HepG2 (cell line): ENCODE results near the gene CCDC97. TPM values are rescaled to one million over a fixed set of nuclear protein-coding genes. Genes with fewer than 3 reads are reported as not detected.
A peak's percentile ranks its signal among the peaks of the same experiment; 100 is the strongest.

ENCODE experiments used
- ATF7-NPFF ChIP-seq: sonication (generic); formaldehyde crosslinking; IDR thresholded peaks from 2 replicates; pipeline ENCODE4 v1.8.1; 2023; ENCODE audit warnings: mild to moderate bottlenecking, low read depth, missing genetic modification reagents, moderate library complexity
- CHD2 ChIP-seq: IDR thresholded peaks from 2 replicates; pipeline ENCODE4 v1.6.1; 2011; ENCODE audit warnings: low read depth, low read length, improper control_type of control experiment
- GFI1 ChIP-seq: sonication (generic); formaldehyde crosslinking; IDR thresholded peaks from 2 replicates; pipeline ENCODE4 v1.5.0; 2020; ENCODE audit warnings: missing genetic modification reagents, mild to moderate bottlenecking, borderline replicate concordance
- GTF2F1 ChIP-seq: fragments of 150-350 bp; IDR thresholded peaks from 2 replicates; pipeline ENCODE4 v1.6.1; 2014; ENCODE audit warnings: low read length
- IRX3 ChIP-seq: sonication (generic); formaldehyde crosslinking; IDR thresholded peaks from 2 replicates; pipeline ENCODE4 v1.8.1; 2023; ENCODE audit warnings: mild to moderate bottlenecking, low read depth, missing genetic modification reagents, borderline replicate concordance
- ISX ChIP-seq: sonication (generic); formaldehyde crosslinking; conservative IDR thresholded peaks from 2 replicates; pipeline ENCODE4 v1.5.0; 2020; ENCODE audit warnings: missing genetic modification reagents
- KLF6 ChIP-seq: IDR thresholded peaks from 2 replicates; pipeline ENCODE4 v1.8.0; 2016; ENCODE audit warnings: missing biosample characterization, missing genetic modification reagents
- MAZ ChIP-seq, 2 experiments: sonication (generic) in 1 of 2; formaldehyde crosslinking in 1 of 2; IDR thresholded peaks; 2 replicates each; pipeline versions ENCODE4 v1.5.0 to v1.6.1; 2012 to 2020; ENCODE audit warnings: low read depth in 2 of 2, mild to moderate bottlenecking in 2 of 2, borderline replicate concordance in 1 of 2, improper control_type of control experiment in 1 of 2, low read length in 1 of 2, missing genetic modification reagents in 1 of 2, moderate library complexity in 1 of 2
- PHF21A ChIP-seq: sonication (generic); formaldehyde crosslinking; IDR thresholded peaks from 2 replicates; pipeline ENCODE4 v1.5.0; 2020; ENCODE audit warnings: mild to moderate bottlenecking, missing genetic modification reagents
- SMAD1 ChIP-seq: sonication (generic); formaldehyde crosslinking; IDR thresholded peaks from 2 replicates; pipeline ENCODE4 v1.4.0; 2020; ENCODE audit warnings: missing genetic modification reagents, low read depth, mild to moderate bottlenecking, borderline replicate concordance
- SPEN ChIP-seq: sonication (generic); formaldehyde crosslinking; IDR thresholded peaks from 2 replicates; pipeline ENCODE4 v1.5.1; 2020; ENCODE audit warnings: low read depth, mild to moderate bottlenecking, missing genetic modification reagents
- ZNF446 ChIP-seq: sonication (generic); formaldehyde crosslinking; IDR thresholded peaks from 2 replicates; pipeline ENCODE4 v1.5.0; 2020; ENCODE audit warnings: mild to moderate bottlenecking, missing genetic modification reagents
- ZNF558 ChIP-seq: sonication (generic); formaldehyde crosslinking; IDR thresholded peaks from 2 replicates; pipeline ENCODE4 v1.9.0; 2022; ENCODE audit warnings: mild to moderate bottlenecking, missing genetic modification reagents, borderline replicate concordance
- ZNF670 ChIP-seq: sonication (generic); formaldehyde crosslinking; IDR thresholded peaks from 2 replicates; pipeline ENCODE4 v1.8.0; 2022; ENCODE audit warnings: mild to moderate bottlenecking, missing genetic modification reagents, borderline replicate concordance
- ZNF749 ChIP-seq: sonication (generic); formaldehyde crosslinking; IDR thresholded peaks from 2 replicates; pipeline ENCODE4 v1.8.0; 2022; ENCODE audit warnings: mild to moderate bottlenecking, missing genetic modification reagents, moderate library complexity, borderline replicate concordance
- ZNF790 ChIP-seq: sonication (generic); formaldehyde crosslinking; IDR thresholded peaks from 2 replicates; pipeline ENCODE4 v1.8.0; 2022; ENCODE audit warnings: missing genetic modification reagents, mild to moderate bottlenecking, borderline replicate concordance
- polyA plus RNA-seq, 8 experiments: library from polyadenylated mRNA; depleted of rRNA in 3 of 8; stranded (reverse) in 7 of 8; unstranded in 1 of 8; fragments of >200 nt; fragmentation: Illumina TruSeq in 4 of 8; extraction: Trizol in 4 of 8; gene quantifications; 2 replicates each; pipeline versions ENCODE4 v1.2.1 to v1.2.3, GENCODE V29; 2011 to 2016; ENCODE audit warnings: low read depth in 4 of 8, missing spikeins in 1 of 8, mixed read lengths in 1 of 8; ENCODE audit not compliant: insufficient read depth in 1 of 8
- total RNA-seq, 5 experiments: library from RNA; depleted of rRNA; stranded (reverse); fragments of >200 nt; fragmentation: Illumina TruSeq; extraction: Trizol; gene quantifications; 2 replicates each; pipeline ENCODE4 v1.2.3, GENCODE V29; 2016; ENCODE audit warnings: low read depth in 1 of 5
- TF ChIP-seq, protein P1 (sequence below): sonication (generic); formaldehyde crosslinking; IDR thresholded peaks from 2 replicates; pipeline ENCODE4 v1.4.0; 2020; ENCODE audit warnings: missing genetic modification reagents, borderline replicate concordance
- TF ChIP-seq, protein P2 (sequence below): sonication (generic); formaldehyde crosslinking; IDR thresholded peaks from 2 replicates; pipeline ENCODE4 v1.8.0; 2022; ENCODE audit warnings: mild to moderate bottlenecking, missing genetic modification reagents, moderate library complexity
- TF ChIP-seq, protein P3 (sequence below): fragments of 450-650 bp; IDR thresholded peaks from 2 replicates; pipeline ENCODE4 v1.6.1; 2017
- TF ChIP-seq, protein P4 (sequence below): sonication (generic); formaldehyde crosslinking; conservative IDR thresholded peaks from 2 replicates; pipeline ENCODE4 v1.4.0; 2020; ENCODE audit warnings: missing genetic modification reagents
- TF ChIP-seq, protein P5 (sequence below): sonication (generic); formaldehyde crosslinking; conservative IDR thresholded peaks from 2 replicates; pipeline ENCODE4 v1.8.0; 2022; ENCODE audit warnings: low read depth, missing genetic modification reagents

CCDC97 gene
- total and polyA plus RNA-seq, 2 of the 13 experiments (the other 11 are each of a cell fraction or from before 2014, with no cell fraction given) = 6.2 to 7.3 TPM

DNA sequence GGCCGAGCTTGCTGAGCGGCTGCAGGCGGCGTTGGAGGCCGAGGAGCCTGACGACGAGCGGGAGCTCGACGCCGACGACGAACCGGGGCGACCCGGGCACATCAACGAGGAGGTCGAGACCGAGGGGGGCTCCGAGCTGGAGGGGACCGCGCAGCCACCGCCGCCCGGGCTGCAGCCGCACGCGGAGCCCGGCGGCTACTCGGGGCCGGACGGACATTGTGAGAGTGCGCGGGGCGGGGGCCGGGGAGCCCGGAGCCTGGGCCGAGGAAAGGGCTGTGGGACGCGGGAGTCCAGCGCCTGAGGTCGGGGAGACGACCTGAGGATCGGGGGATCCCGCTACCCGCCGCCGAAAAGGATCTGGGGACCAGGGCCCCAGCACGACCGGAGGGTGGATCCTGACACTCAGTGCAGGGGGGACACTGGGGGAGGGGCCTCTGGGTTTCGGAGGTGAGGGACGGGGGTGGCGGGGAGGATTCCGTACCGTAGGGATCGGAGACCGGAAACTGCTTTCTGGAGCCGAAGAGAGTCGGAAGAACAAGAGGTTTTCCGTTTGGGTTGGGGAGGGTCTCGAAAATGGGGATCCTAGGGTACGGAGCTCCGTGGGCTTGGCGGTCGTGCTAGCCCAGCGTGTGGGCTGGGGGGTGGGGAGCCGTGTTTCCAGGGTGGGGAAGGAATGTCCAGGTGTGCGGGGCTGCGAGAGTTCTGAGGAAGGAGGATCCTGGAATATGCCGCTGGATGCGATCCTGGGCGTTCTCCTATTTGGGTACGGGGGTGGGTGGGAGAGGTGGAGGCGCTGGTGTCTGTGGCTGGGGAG lies 45.2 kb upstream of the CCDC97 start (continued):
- TF ChIP-seq IRX3 (CRISPR knock-in tag) (0 out of 2 replicates have a peak, but pooled peaks have one; percentile 62), ZNF790 (CRISPR knock-in tag) (no peak), ZNF558 (CRISPR knock-in tag) (peak; percentile 35; the same call in 1 of the 2 replicates), GFI1 (CRISPR knock-in tag) (no peak), KLF6 (CRISPR knock-in tag) (no peak), ZNF446 (CRISPR knock-in tag) (peak; percentile 85; the same call in 1 of the 2 replicates), PHF21A (CRISPR knock-in tag) (no peak), ATF7-NPFF (no peak), ZNF670 (0 out of 2 replicates have a peak, but pooled peaks have one; percentile 64), ISX (0 out of 2 replicates have a peak, but pooled peaks have one; percentile 85), GTF2F1 (no peak), CHD2 (no peak), SPEN (no peak; the same call in 1 of the 2 replicates), MAZ (IDR thresholded peaks at IDR 0.05; ENCODE audit: borderline replicate concordance, low read depth, low read length) (no peak), MAZ (CRISPR knock-in tag; IDR thresholded peaks at IDR 0.05; ENCODE audit: low read depth) (0 out of 2 replicates have a peak, but pooled peaks have one; percentile 46), SMAD1 (no peak), ZNF749 (CRISPR knock-in tag) (0 out of 2 replicates have a peak, but pooled peaks have one; percentile 26)
- TF ChIP-seq, protein P1, sequence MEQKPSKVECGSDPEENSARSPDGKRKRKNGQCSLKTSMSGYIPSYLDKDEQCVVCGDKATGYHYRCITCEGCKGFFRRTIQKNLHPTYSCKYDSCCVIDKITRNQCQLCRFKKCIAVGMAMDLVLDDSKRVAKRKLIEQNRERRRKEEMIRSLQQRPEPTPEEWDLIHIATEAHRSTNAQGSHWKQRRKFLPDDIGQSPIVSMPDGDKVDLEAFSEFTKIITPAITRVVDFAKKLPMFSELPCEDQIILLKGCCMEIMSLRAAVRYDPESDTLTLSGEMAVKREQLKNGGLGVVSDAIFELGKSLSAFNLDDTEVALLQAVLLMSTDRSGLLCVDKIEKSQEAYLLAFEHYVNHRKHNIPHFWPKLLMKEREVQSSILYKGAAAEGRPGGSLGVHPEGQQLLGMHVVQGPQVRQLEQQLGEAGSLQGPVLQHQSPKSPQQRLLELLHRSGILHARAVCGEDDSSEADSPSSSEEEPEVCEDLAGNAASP = no peak
- TF ChIP-seq, protein P2, sequence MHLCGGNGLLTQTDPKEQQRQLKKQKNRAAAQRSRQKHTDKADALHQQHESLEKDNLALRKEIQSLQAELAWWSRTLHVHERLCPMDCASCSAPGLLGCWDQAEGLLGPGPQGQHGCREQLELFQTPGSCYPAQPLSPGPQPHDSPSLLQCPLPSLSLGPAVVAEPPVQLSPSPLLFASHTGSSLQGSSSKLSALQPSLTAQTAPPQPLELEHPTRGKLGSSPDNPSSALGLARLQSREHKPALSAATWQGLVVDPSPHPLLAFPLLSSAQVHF = no peak
- TF ChIP-seq, protein P3, sequence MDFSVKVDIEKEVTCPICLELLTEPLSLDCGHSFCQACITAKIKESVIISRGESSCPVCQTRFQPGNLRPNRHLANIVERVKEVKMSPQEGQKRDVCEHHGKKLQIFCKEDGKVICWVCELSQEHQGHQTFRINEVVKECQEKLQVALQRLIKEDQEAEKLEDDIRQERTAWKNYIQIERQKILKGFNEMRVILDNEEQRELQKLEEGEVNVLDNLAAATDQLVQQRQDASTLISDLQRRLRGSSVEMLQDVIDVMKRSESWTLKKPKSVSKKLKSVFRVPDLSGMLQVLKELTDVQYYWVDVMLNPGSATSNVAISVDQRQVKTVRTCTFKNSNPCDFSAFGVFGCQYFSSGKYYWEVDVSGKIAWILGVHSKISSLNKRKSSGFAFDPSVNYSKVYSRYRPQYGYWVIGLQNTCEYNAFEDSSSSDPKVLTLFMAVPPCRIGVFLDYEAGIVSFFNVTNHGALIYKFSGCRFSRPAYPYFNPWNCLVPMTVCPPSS = no peak
- TF ChIP-seq, protein P4, sequence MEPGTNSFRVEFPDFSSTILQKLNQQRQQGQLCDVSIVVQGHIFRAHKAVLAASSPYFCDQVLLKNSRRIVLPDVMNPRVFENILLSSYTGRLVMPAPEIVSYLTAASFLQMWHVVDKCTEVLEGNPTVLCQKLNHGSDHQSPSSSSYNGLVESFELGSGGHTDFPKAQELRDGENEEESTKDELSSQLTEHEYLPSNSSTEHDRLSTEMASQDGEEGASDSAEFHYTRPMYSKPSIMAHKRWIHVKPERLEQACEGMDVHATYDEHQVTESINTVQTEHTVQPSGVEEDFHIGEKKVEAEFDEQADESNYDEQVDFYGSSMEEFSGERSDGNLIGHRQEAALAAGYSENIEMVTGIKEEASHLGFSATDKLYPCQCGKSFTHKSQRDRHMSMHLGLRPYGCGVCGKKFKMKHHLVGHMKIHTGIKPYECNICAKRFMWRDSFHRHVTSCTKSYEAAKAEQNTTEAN (CRISPR knock-in tag) = 0 out of 2 replicates have a peak, but pooled peaks have one; percentile 30
- TF ChIP-seq, protein P5, sequence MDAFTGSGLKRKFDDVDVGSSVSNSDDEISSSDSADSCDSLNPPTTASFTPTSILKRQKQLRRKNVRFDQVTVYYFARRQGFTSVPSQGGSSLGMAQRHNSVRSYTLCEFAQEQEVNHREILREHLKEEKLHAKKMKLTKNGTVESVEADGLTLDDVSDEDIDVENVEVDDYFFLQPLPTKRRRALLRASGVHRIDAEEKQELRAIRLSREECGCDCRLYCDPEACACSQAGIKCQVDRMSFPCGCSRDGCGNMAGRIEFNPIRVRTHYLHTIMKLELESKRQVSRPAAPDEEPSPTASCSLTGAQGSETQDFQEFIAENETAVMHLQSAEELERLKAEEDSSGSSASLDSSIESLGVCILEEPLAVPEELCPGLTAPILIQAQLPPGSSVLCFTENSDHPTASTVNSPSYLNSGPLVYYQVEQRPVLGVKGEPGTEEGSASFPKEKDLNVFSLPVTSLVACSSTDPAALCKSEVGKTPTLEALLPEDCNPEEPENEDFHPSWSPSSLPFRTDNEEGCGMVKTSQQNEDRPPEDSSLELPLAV = no peak
